Measurements from ENCODE around the gene FAM219B.

GRCh38 chr15:74873756-74874424 is 32.8 kb downstream of the FAM219B start:
- TF ChIP-seq SRF (IDR thresholded peaks at IDR 0.05; ENCODE audit: low read depth in 2 of 2, low read length in 2 of 2): no peak
- TF ChIP-seq IKZF1 (conservative IDR thresholded peaks at IDR 0.05): no peak
- TF ChIP-seq ZBED1 (IDR thresholded peaks at IDR 0.05; ENCODE audit: borderline replicate concordance): no peak
- TF ChIP-seq, protein P1, sequence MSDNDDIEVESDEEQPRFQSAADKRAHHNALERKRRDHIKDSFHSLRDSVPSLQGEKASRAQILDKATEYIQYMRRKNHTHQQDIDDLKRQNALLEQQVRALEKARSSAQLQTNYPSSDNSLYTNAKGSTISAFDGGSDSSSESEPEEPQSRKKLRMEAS (IDR thresholded peaks at IDR 0.05; ENCODE audit: low read depth, low read length): no peak
- TF ChIP-seq CHD2 (IDR thresholded peaks at IDR 0.05; ENCODE audit: borderline replicate concordance, low read depth, low read length): no peak

Data from GM12878 (cell line).